BLaER1 treated with 17β-estradiol and CSF1 and Interleukin-3, amounts not matched to agents 10 nM and 100 nM (cell line): ENCODE results near the gene OCA2.
"Not testable (repeated sequence)": the region's sequence is repeated elsewhere in the genome, so short reads cannot be mapped to it uniquely, and the experiment has no call there.

ENCODE experiments used
- H3K27ac ChIP-seq, 11 experiments: shearing (Covaris generic); formaldehyde crosslinking; 2 replicates each; pipeline ENCODE4 v1.8.1; 2022
- H3K27me3 ChIP-seq, 11 experiments: shearing (Covaris generic); formaldehyde crosslinking; 2 replicates each; pipeline ENCODE4 v1.8.1; 2022
- H3K36me3 ChIP-seq, 11 experiments: shearing (Covaris generic); formaldehyde crosslinking; 2 replicates each; pipeline ENCODE4 v1.8.1; 2022
- H3K4me1 ChIP-seq, 10 experiments: shearing (Covaris generic); formaldehyde crosslinking; 2 replicates each; pipeline ENCODE4 v1.8.1; 2022
- H3K4me2 ChIP-seq, 11 experiments: shearing (Covaris generic); formaldehyde crosslinking; 2 replicates each; pipeline ENCODE4 v1.8.1; 2022
- H3K4me3 ChIP-seq, 10 experiments: shearing (Covaris generic); formaldehyde crosslinking; 2 replicates each; pipeline ENCODE4 v1.8.1; 2022
- H3K9ac ChIP-seq, 11 experiments: shearing (Covaris generic); formaldehyde crosslinking; 2 replicates each; pipeline ENCODE4 v1.8.1; 2022
- H3K9me3 ChIP-seq, 11 experiments: shearing (Covaris generic); formaldehyde crosslinking; replicated peaks in 1 of 11; 2 replicates each; pipeline ENCODE4 v1.8.1; 2022
- H4K20me1 ChIP-seq, 11 experiments: shearing (Covaris generic); formaldehyde crosslinking; 2 replicates each; pipeline ENCODE4 v1.8.1; 2022
- Cebpa-rat ChIP-seq, 11 experiments: shearing (Covaris generic); IDR thresholded peaks; 2 replicates each; pipeline ENCODE4 v1.8.1; 2022

The OCA2 gene

DNA sequence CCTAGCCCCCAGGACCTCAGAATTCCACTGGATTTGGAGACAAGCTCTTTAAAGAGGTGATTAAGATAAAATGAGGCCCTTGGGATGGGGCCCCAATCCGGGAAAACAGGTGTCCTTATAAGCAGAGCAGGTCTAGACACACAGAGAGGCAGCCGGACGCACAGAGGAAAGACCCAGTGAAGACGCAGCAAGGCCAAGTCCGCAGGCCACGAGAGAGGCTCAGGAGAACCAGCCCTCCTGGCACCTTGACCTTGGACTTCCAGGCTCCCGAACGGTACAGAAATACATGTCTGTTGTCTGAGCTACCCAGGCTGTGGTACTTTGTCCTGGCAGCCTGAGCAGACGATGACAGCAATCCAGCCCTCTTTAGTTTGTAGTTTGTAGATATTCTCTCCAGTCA, 324.5 kb downstream of the OCA2 start:
- Histone ChIP-seq H3K4me3 (no peak overlapping the region), H3K4me1 (no peaks in the 10 kb centered on the region), H3K36me3 (no peaks in the 10 kb centered on the region), H3K9ac (no peak overlapping the region), H3K9me3 (peaks cover 16 to 28% (median 22%) of the 10 kb centered on the region in 11 experiments; a peak in 21 of 22 replicates), H3K27ac (no peak overlapping the region), H4K20me1 (no peaks in the 10 kb centered on the region), H3K4me2 (no peak overlapping the region), H3K27me3 (no peaks in the 10 kb centered on the region)
- TF ChIP-seq Cebpa-rat (IDR thresholded peaks at IDR 0.05): no peak

DNA sequence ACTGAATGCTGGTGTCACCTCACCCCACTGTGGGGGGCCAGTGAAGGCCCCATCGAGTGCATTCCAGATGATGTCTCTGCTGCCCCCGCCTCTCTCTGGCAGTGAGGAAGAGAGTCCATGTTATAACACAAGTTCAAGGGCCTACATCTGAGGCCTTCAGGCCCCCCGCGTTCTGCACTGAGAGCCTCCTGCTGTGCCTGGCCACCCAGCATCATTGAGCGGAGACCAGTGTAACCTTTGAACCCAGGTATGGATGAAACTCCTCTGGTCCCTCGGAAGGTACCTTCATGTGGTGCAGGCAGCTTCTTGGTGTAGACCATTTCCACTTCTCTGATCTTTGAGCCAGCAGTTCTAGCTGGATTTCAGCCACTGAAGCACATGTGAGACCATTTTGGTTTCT, 324.9 kb downstream of the OCA2 start:
- no peaks in the 10 kb centered on the region for H3K27me3 ChIP-seq
- no peak overlapping the region for H3K27ac ChIP-seq
- peaks cover 0 to 3% (median 1%) of the 10 kb centered on the region in 10 experiments; a peak in 12 of 20 replicates for H3K4me1 ChIP-seq
- TF ChIP-seq Cebpa-rat (IDR thresholded peaks at IDR 0.05): no peak
- no peaks in the 10 kb centered on the region for H3K36me3 ChIP-seq
- H3K9me3 ChIP-seq: peaks cover 13 to 31% (median 22%) of the 10 kb centered on the region in 11 experiments; a peak in 21 of 22 replicates
- H4K20me1 ChIP-seq: no peaks in the 10 kb centered on the region
- H3K4me2 ChIP-seq: no peak overlapping the region
- no peak overlapping the region for H3K4me3 ChIP-seq
- H3K9ac ChIP-seq: no peak overlapping the region

DNA sequence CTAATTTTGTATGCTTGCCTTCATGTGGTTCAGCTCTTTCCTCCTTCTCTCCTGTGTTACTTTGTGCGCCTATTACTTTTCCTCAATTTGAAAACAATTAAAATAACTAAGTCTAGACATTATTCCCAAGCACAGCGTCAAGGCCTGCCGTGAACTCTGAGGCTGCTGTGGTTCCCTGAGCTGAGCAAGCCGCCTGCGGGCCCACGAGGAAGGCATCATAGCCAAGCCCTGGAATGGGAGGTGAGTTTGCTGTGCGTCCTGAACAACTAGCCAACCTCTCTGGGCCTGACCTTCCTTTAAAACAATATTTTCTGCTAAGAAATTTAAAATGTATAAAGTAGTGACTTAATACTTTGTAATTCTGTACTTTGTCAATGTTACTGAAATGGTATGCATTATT, 327.2 kb downstream of the OCA2 start:
- no peaks in the 10 kb centered on the region for H3K36me3 ChIP-seq
- no peak overlapping the region for H3K27ac ChIP-seq
- H3K4me2 ChIP-seq: no peak overlapping the region
- TF ChIP-seq Cebpa-rat (IDR thresholded peaks at IDR 0.05): no peak
- no peak overlapping the region for H3K4me3 ChIP-seq
- H4K20me1 ChIP-seq: no peaks in the 10 kb centered on the region
- H3K9me3 ChIP-seq: peaks cover 23 to 43% (median 32%) of the 10 kb centered on the region in 11 experiments
- H3K27me3 ChIP-seq: no peaks in the 10 kb centered on the region
- H3K4me1 ChIP-seq: peaks cover 0 to 18% (median 13%) of the 10 kb centered on the region in 10 experiments; a peak in 15 of 20 replicates
- no peak overlapping the region for H3K9ac ChIP-seq

GRCh38 chr15:27770769-27771554, 328.2 kb downstream of the OCA2 start:
- no peak overlapping the region for H3K9ac ChIP-seq
- no peaks in the 10 kb centered on the region for H3K27me3 ChIP-seq
- H3K4me1 ChIP-seq: peaks cover 0 to 18% (median 13%) of the 10 kb centered on the region in 10 experiments; a peak in 15 of 20 replicates
- no peak overlapping the region for H3K4me2 ChIP-seq
- H4K20me1 ChIP-seq: no peaks in the 10 kb centered on the region
- no peak for TF ChIP-seq Cebpa-rat (IDR thresholded peaks at IDR 0.05)
- no peak overlapping the region for H3K4me3 ChIP-seq
- no peak overlapping the region for H3K27ac ChIP-seq
- H3K36me3 ChIP-seq: no peaks in the 10 kb centered on the region
- H3K9me3 ChIP-seq: peaks cover 31 to 50% (median 39%) of the 10 kb centered on the region in 11 experiments

DNA sequence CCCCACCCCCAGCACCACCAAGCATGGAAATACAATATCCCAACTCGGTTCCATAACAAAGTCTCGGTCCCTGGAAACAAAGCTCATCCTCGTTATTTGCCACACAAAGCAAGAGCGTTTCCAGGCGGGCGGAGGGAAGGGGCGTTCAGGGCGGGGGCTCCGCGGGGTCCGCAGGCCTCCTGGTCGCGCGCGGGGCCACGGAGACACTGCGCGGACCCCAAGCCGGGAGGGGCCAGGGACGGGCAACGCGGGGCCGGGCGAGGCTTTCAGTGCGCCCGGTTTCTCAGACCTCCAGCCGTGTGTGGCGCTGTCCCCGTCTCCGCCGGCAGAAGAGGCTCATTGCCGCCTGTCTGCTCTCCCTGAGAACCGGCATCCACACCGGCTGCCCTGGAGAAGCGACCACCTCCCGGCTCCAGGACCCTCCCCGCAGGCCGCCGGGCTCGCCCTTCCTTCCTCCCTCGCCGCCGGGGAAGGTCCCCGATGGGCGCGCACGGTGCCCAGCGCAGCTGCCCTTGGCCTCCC, 329.0 kb downstream of the OCA2 start:
- Histone ChIP-seq H3K27me3 (no peaks in the 10 kb centered on the region), H4K20me1 (no peaks in the 10 kb centered on the region), H3K9me3 (peaks cover 31 to 48% (median 39%) of the 10 kb centered on the region in 11 experiments), H3K36me3 (no peaks in the 10 kb centered on the region), H3K9ac (no peak overlapping the region), H3K4me1 (peaks cover 0 to 18% (median 13%) of the 10 kb centered on the region in 10 experiments; a peak in 15 of 20 replicates), H3K27ac (no peak overlapping the region), H3K4me2 (no peak overlapping the region), H3K4me3 (no peak overlapping the region)
- TF ChIP-seq Cebpa-rat (IDR thresholded peaks at IDR 0.05): no peak

- 0 out of 22 replicates have a peak overlapping the region, but pooled peaks of 1 of the 11 experiments have one; percentile 64 for H3K4me2 ChIP-seq
- H3K9me3 ChIP-seq: peaks cover 31 to 46% (median 36%) of the 10 kb centered on the region in 11 experiments
- no peaks in the 10 kb centered on the region for H4K20me1 ChIP-seq
- no peak for TF ChIP-seq Cebpa-rat (IDR thresholded peaks at IDR 0.05)
- H3K27me3 ChIP-seq: no peaks in the 10 kb centered on the region
- H3K4me1 ChIP-seq: peaks cover 0 to 18% (median 13%) of the 10 kb centered on the region in 10 experiments; a peak in 15 of 20 replicates
- H3K4me3 ChIP-seq: no peak overlapping the region
- no peak overlapping the region for H3K27ac ChIP-seq
- H3K9ac ChIP-seq: no peak overlapping the region
- no peaks in the 10 kb centered on the region for H3K36me3 ChIP-seq
These were observed 329.5 kb downstream of the OCA2 start for GRCh38 chr15:27769652-27770051.

DNA sequence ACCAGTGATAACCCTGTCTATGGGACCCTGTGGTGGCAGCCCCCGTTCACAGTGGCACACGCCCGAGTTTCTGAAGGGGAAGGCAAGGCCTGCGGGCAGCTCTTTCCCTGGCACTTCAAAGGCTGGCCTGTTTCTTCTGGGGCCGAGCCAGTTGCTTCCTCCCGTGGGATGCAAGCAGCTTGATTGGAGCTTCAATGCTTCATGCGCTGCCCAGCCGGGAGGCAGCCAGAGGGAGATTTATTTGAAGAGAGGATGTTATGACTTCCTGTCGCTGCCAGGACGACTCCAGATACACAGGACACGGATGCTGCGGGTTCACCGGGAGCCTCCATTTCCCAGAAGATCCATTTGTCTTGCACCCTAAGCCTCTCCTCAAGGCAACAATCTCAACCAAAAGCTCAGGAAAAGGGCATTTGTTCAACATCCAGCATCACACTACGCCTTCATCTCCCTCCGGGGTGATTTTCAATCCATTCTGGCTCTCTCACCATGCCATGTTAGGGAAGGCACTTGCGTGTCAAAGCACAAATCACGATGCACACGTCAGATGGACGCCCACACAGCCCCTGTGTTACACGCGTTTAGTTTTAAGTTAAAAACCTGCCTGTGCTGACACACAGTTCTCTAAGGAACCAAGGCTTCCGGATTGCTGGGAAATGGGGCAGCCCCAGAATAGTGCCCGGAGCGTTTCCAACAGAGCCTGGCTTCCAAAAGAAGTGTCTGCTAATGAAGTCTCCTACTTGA, 330.2 kb downstream of the OCA2 start:
- H3K4me2 ChIP-seq: peak overlapping the region in 9 of 11 experiments; percentile 9 to 64 (median 59); a peak in 17 of 22 replicates
- TF ChIP-seq Cebpa-rat (IDR thresholded peaks at IDR 0.05): no peak

GRCh38 chr15:27767918-27768640, 331.0 kb downstream of the OCA2 start:
- Histone ChIP-seq H3K27me3 (no peaks in the 10 kb centered on the region), H3K4me1 (peaks cover 0 to 18% (median 13%) of the 10 kb centered on the region in 10 experiments; a peak in 15 of 20 replicates), H3K9me3 (peaks cover 31 to 46% (median 36%) of the 10 kb centered on the region in 11 experiments), H3K27ac (no peak overlapping the region), H4K20me1 (no peaks in the 10 kb centered on the region), H3K4me3 (no peak overlapping the region), H3K36me3 (no peaks in the 10 kb centered on the region), H3K9ac (no peak overlapping the region), H3K4me2 (peak overlapping the region in 9 of 11 experiments; percentile 9 to 64 (median 59); a peak in 16 of 22 replicates)
- no peak for TF ChIP-seq Cebpa-rat (IDR thresholded peaks at IDR 0.05)

More for the DNA sequence above, 330.2 kb downstream of the OCA2 start:
- Histone ChIP-seq H4K20me1 (no peaks in the 10 kb centered on the region), H3K27me3 (no peaks in the 10 kb centered on the region), H3K27ac (no peak overlapping the region), H3K9ac (no peak overlapping the region), H3K9me3 (peaks cover 31 to 46% (median 36%) of the 10 kb centered on the region in 11 experiments), H3K4me3 (no peak overlapping the region), H3K36me3 (no peaks in the 10 kb centered on the region), H3K4me1 (peaks cover 0 to 18% (median 13%) of the 10 kb centered on the region in 10 experiments; a peak in 15 of 20 replicates)

- H3K27ac ChIP-seq, H3K4me3 ChIP-seq, H3K9ac ChIP-seq, H4K20me1 ChIP-seq, H3K36me3 ChIP-seq, H3K27me3 ChIP-seq, H3K4me2 ChIP-seq: not testable (repeated sequence)
- Histone ChIP-seq H3K4me1 (peaks cover 0 to 18% (median 13%) of the 10 kb centered on the region in 10 experiments; a peak in 15 of 20 replicates), H3K9me3 (peaks cover 31 to 46% (median 36%) of the 10 kb centered on the region in 11 experiments)
These were observed 331.7 kb downstream of the OCA2 start for GRCh38 chr15:27767430-27767829.
